GM18870 (cell line): Measurements from ENCODE around the gene CCDC91.
"Not testable (repeated sequence)": the region's sequence is repeated elsewhere in the genome, so short reads cannot be mapped to it uniquely, and the experiment has no call there.

Experiments used
- ATAC-seq: cut with Tn5 transposase; IDR thresholded peaks from one replicate; pipeline ENCODE4 v1.9.1; 2021; ENCODE audit warnings: moderate library complexity; ENCODE audit not compliant: unreplicated experiment

Gene CCDC91

GRCh38 chr12:28350502-28350901 is 160.2 kb downstream of the CCDC91 start:
- no peak for ATAC-seq

GRCh38 chr12:28351414-28351813 is 161.2 kb downstream of the CCDC91 start:
- ATAC-seq: no peak

- ATAC-seq: no peak
These were observed 164.9 kb downstream of the CCDC91 start for GRCh38 chr12:28355161-28355560.

GRCh38 chr12:28360253-28360652 is 170.0 kb downstream of the CCDC91 start:
- ATAC-seq: no peak

- ATAC-seq: no peak
These were observed 177.1 kb downstream of the CCDC91 start for GRCh38 chr12:28367326-28367725.

- no peak for ATAC-seq
These were observed 177.7 kb downstream of the CCDC91 start for GRCh38 chr12:28367993-28368392.

- no peak for ATAC-seq
These were observed 179.2 kb downstream of the CCDC91 start for GRCh38 chr12:28369483-28369882.

- ATAC-seq: no peak
These were observed 184.3 kb downstream of the CCDC91 start for GRCh38 chr12:28374556-28374955.

- no peak for ATAC-seq
These were observed 188.5 kb downstream of the CCDC91 start for GRCh38 chr12:28378736-28379135.

- not testable (repeated sequence) for ATAC-seq
These were observed 189.5 kb downstream of the CCDC91 start for GRCh38 chr12:28379779-28380178.

GRCh38 chr12:28383368-28383767 is 193.1 kb downstream of the CCDC91 start:
- ATAC-seq: no peak

- no peak for ATAC-seq
These were observed 198.6 kb downstream of the CCDC91 start for GRCh38 chr12:28388879-28389278.

- ATAC-seq: no peak
These were observed 199.9 kb downstream of the CCDC91 start for GRCh38 chr12:28390206-28390605.

- ATAC-seq: no peak
These were observed 200.6 kb downstream of the CCDC91 start for GRCh38 chr12:28390761-28391385.

- ATAC-seq: no peak
These were observed 219.6 kb downstream of the CCDC91 start for GRCh38 chr12:28409892-28410291.

- peak; percentile 66 for ATAC-seq
These were observed 223.3 kb downstream of the CCDC91 start for GRCh38 chr12:28413460-28414109.

- ATAC-seq: no peak
These were observed 225.5 kb downstream of the CCDC91 start for GRCh38 chr12:28415755-28416154.

GRCh38 chr12:28421374-28421773 is 231.1 kb downstream of the CCDC91 start:
- no peak for ATAC-seq

- ATAC-seq: no peak
These were observed 234.7 kb downstream of the CCDC91 start for GRCh38 chr12:28424965-28425364.

- peak; percentile 78 for ATAC-seq
These were observed 235.3 kb downstream of the CCDC91 start for GRCh38 chr12:28425526-28425925.

- no peak for ATAC-seq
These were observed 236.8 kb downstream of the CCDC91 start for GRCh38 chr12:28427046-28427445.

- no peak for ATAC-seq
These were observed 249.9 kb downstream of the CCDC91 start for GRCh38 chr12:28440081-28440608.

GRCh38 chr12:28442101-28442500 is 251.8 kb downstream of the CCDC91 start:
- ATAC-seq: no peak
